Stimulated activated naive CD8-positive, alpha-beta T cell treated with anti-CD3 and anti-CD28 coated beads, Interleukin-15, amount 100 ng/mL, for 72 hours (primary cell): ENCODE data around the gene CPN2.

ENCODE experiments used
- ATAC-seq: fragments of 150-1000 bp; cut with Tn5 transposase; 2 replicates; pipeline ENCODE4 v1.10.0; 2021; ENCODE audit warnings: mild to moderate bottlenecking, moderate library complexity
- DNase-seq, 2 donors: peaks; one replicate each; pipeline ENCODE4 v3.0.0; 2021 to 2022
- H3K27ac Mint-ChIP-seq, 2 donors: one replicate each; pipeline ENCODE4 v1.8.0; 2022; ENCODE audit warnings: mild to moderate bottlenecking in 2 of 2, mixed read lengths in 2 of 2, moderate library complexity in 2 of 2
- H3K27me3 Mint-ChIP-seq: one replicate; pipeline ENCODE4 v1.8.0; 2022; ENCODE audit warnings: mixed read lengths
- H3K4me1 Mint-ChIP-seq: one replicate; pipeline ENCODE4 v1.8.0; 2022; ENCODE audit warnings: mild to moderate bottlenecking, mixed read lengths
- H3K4me3 Mint-ChIP-seq, 2 donors: one replicate each; pipeline ENCODE4 v1.8.0; 2022; ENCODE audit warnings: mild to moderate bottlenecking in 2 of 2, mixed read lengths in 2 of 2, moderate library complexity in 1 of 2
- H3K9me3 Mint-ChIP-seq, 2 donors: one replicate each; pipeline ENCODE4 v1.8.0; 2022; ENCODE audit warnings: mixed read lengths in 2 of 2

CPN2 gene

DNA sequence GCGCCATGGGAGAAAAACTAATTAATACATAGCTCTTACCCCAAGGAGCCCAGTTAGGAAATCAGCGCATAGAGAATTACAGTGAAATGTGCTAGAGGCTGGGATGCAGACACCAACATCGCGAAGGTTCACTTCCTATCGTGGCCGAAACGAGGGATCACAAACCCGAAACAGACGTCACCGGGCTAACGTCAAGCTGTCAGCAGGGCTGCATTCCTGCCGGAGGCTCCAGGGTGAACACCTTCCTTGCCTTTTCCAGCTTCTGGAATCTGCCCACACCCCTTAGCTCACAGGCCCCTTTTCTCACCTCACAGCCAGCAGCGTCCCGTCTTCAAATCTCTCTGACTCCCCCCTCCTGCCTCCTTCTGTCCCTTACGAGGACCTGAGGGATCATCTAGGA, 34.9 kb upstream of the CPN2 start:
- DNase-seq (no peak), ATAC-seq (no peak)
- Mint-ChIP-seq H3K9me3 (peaks cover 16 to 20% of the 10 kb centered on the region in 2 donors), H3K4me3 (no peak overlapping the region), H3K27ac (no peak overlapping the region), H3K27me3 (no peaks in the 10 kb centered on the region), H3K4me1 (no peaks in the 10 kb centered on the region)

DNA sequence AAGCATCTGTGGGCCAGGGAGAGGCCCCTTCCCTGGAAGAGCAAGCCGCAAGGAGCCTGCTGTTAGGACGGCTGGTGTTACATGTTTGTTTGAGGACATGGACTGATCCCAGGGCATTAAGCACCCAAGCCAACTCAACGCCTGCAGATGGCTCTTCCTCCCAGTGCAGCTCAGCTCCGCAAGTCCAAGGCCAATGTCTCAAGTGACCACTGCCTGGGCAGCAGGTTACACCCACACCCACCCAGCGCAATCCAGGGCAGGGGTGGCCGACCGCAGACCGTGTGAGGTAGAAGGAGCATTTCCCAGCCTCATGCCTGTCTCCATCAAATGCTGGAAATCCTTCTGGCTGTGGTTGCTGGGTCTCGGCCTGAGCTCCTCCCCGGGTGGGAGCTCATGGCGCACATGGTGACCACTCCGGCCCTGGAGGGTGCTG, 33.5 kb upstream of the CPN2 start:
- Mint-ChIP-seq H3K9me3 (peaks cover 3 to 5% of the 10 kb centered on the region in 2 donors), H3K27ac (no peak overlapping the region), H3K4me3 (no peak overlapping the region), H3K4me1 (no peaks in the 10 kb centered on the region), H3K27me3 (no peaks in the 10 kb centered on the region)
- ATAC-seq (no peak), DNase-seq (no peak)

GRCh38 chr3:194384156-194384555, 33.0 kb upstream of the CPN2 start:
- Mint-ChIP-seq H3K27ac (no peak overlapping the region), H3K4me3 (no peak overlapping the region), H3K9me3 (peaks cover 0 to under 1% of the 10 kb centered on the region in 2 donors), H3K27me3 (no peaks in the 10 kb centered on the region), H3K4me1 (no peaks in the 10 kb centered on the region)
- DNase-seq (no peak), ATAC-seq (peak; percentile 30)

DNA sequence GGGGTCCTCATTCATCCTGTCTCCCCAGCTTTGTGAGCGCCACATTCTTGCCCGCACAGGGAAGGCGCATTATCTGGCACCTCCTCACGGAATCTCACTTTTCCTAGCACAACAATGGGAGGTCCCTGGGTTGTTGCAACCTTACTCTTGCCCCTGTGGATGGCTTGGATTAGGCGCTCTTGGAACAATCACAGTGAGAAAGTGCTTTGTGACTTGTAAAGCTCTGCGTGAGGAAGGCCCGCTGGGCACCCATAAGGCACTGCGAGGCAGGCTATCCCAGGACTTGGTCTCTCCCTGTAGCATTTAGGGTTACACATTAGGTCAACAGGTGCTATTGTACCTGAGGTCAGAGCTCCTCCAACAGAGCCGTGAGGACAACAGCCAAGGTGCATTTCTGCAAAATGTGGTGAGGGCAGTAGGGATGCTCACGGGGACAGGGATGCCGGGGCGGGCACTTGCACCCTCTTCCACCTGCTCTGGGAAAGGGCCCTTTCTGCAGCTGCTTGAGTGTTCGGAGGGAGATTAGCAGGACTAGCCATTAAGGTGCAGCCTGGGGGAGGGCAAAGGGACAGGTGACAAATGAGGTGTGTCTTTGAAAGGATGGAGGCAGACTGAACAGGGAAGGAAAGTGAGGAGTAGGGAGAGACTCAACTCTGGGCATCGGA, 32.3 kb upstream of the CPN2 start:
- Mint-ChIP-seq H3K27me3 (peaks cover 7% of the 10 kb centered on the region), H3K4me1 (no peaks in the 10 kb centered on the region), H3K4me3 (no peak overlapping the region), H3K27ac (peak overlapping the region in 1 of 2 donors; percentile 60), H3K9me3 (no peaks in the 10 kb centered on the region)
- ATAC-seq (no peak), DNase-seq (no peak)

DNA sequence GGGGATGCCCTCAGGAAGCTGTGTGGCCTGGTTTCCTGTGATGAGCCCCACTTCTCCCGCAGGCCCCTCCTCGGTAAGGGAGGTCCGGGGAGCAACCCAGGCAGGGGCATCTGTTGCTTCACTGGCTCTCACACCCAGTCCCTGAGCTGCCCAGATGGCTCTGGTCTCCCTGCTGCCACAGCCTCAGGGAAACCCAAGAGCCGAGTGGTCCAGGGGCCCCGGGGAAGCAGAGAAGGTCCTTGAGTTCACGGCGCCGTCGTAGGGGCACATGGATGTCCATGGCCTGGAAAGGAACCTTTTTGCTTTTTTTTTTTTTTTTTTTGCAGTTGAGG, 31.7 kb upstream of the CPN2 start:
- no peaks in the 10 kb centered on the region for H3K4me1 Mint-ChIP-seq
- ATAC-seq, result peak; percentile 26
- H3K4me3 Mint-ChIP-seq, result no peak overlapping the region
- H3K27me3 Mint-ChIP-seq, result peaks cover 11% of the 10 kb centered on the region
- H3K9me3 Mint-ChIP-seq, result no peaks in the 10 kb centered on the region
- H3K27ac Mint-ChIP-seq, result no peak overlapping the region
- no peak for DNase-seq

DNA sequence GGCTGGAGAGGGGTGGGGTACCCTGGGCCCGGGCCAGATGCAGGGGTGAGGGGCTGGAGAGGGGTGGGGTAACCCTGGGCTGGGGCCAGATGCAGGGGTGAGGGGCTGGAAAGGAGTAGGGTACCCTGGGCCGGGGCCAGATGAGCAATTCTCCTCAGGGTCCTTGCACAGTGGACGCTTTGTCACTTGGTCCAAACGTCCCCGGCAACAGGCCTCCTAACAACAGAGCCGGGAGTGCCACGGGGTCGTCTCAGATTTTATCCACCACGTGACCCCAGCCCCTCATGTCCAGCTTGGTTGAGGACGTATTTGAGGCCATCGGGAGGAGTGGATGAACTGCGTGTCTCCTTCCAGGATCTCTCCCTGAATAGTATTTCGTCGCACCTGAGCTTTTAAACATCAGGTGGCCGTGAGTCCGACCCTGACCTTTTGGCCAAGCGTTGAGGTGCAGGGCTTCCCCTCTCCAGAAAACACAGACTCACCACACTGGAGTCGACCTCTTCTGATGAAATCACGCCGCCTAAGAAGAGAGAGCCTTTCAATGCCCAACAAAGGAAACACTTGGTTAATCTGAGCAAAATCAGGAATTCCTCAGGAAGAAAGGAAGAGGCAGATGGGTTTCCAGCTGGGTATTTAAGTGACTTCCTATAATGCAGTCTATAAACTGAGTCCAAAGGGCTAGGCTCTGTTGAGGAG, 31.2 kb upstream of the CPN2 start:
- ATAC-seq, result peak; percentile 44
- peaks cover 11% of the 10 kb centered on the region for H3K27me3 Mint-ChIP-seq
- no peaks in the 10 kb centered on the region for H3K4me1 Mint-ChIP-seq
- no peak overlapping the region for H3K4me3 Mint-ChIP-seq
- H3K27ac Mint-ChIP-seq, result no peak overlapping the region
- H3K9me3 Mint-ChIP-seq, result no peaks in the 10 kb centered on the region
- DNase-seq, result no peak

- Mint-ChIP-seq H3K9me3 (no peaks in the 10 kb centered on the region), H3K4me1 (no peaks in the 10 kb centered on the region), H3K27me3 (peaks cover 11% of the 10 kb centered on the region), H3K27ac (no peak overlapping the region), H3K4me3 (no peak overlapping the region)
- DNase-seq, result no peak
- ATAC-seq, result no peak
Measured at GRCh38 chr3:194381460-194381875, 30.3 kb upstream of the CPN2 start.

DNA sequence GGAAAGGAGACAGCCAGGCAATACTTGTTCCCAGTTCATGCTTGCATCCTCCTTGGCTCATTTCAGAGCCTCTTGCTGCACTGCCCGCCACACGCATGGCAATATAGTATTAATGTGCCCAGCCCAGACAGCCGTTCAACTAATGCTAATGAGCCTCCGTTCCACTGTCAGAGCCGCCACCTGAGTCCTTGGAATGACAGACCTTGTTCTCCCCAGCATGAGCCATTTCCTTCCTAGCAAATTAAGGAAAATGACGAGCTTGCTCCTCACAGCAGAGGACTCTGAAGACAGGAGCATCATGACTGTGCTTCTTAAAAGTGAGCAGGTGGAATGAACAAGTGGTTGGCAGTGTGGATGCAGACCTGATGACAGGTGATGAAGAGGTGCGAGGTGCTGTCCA, 29.2 kb upstream of the CPN2 start:
- no peak for DNase-seq
- Mint-ChIP-seq H3K4me1 (no peaks in the 10 kb centered on the region), H3K9me3 (no peaks in the 10 kb centered on the region), H3K4me3 (no peak overlapping the region), H3K27ac (no peak overlapping the region), H3K27me3 (peaks cover 14% of the 10 kb centered on the region)
- ATAC-seq, result no peak

- Mint-ChIP-seq H3K4me3 (no peak overlapping the region), H3K27ac (no peak overlapping the region), H3K9me3 (no peaks in the 10 kb centered on the region), H3K27me3 (peaks cover 21% of the 10 kb centered on the region), H3K4me1 (no peaks in the 10 kb centered on the region)
- DNase-seq, result no peak
- no peak for ATAC-seq
Measured at GRCh38 chr3:194379651-194380050, 28.5 kb upstream of the CPN2 start.

DNA sequence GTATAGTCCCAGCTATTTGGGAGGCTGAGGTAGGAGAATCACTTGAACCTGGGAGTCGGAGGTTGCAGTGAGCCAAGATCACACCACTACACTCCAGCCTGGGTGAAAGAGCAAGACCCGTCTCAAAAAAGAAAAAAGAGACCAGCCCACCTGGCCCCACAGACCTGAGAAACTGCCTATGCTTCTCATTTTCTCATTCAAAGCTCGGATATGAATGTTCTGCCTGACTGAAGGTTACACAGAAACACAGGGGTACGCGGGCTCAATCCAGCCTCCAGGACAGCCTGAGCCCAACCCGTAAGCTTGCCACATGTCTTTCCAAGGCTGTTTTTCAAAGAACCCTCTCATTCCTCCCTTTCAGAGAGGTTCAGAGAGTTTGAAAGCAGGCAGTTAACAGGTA, 28.1 kb upstream of the CPN2 start:
- Mint-ChIP-seq H3K27ac (no peak overlapping the region), H3K4me1 (no peaks in the 10 kb centered on the region), H3K27me3 (peaks cover 22% of the 10 kb centered on the region), H3K4me3 (no peak overlapping the region), H3K9me3 (no peaks in the 10 kb centered on the region)
- no peak for DNase-seq
- no peak for ATAC-seq

DNA sequence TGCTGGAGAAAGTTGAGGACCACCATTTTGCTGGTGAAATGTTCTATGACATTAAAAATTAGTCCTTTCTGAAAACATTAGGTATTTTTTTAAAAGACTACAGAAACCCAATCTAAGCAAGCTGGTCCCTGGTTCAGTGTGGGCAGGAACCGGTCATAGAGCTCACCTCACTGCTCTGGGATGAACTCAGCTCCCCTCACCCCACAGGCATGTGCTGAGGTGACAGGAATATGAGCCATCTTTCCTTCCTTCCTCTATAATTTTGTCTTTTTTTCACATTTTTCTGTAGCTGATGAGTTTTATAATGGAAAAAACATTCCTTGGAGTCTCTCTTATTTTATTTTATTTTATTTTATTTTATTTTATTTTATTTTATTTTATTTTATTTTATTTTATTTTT, 26.6 kb upstream of the CPN2 start:
- H3K4me3 Mint-ChIP-seq, result no peak overlapping the region
- DNase-seq, result no peak

DNA sequence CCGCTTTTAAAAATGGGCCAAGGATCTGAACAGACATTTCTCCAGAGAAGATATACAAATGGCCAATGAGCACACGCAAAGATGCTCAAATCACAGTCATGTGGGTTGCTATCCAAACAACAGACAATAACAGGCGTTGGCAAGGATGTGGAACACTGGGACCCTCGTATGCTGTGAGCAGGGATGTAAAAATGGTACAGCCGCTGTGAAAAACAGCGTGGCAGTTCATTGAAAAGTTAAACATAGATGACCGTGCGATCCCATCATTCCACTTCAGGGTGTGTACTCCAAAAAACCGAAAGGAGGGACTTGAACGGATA, 25.1 kb upstream of the CPN2 start:
- DNase-seq (no peak), ATAC-seq (no peak)
- H3K9me3 Mint-ChIP-seq, result no peaks in the 10 kb centered on the region
- no peak overlapping the region for H3K4me3 Mint-ChIP-seq
- no peak overlapping the region for H3K27ac Mint-ChIP-seq
- H3K4me1 Mint-ChIP-seq, result no peaks in the 10 kb centered on the region
- H3K27me3 Mint-ChIP-seq, result peaks cover 36% of the 10 kb centered on the region

More for the DNA sequence above, 26.6 kb upstream of the CPN2 start:
- Mint-ChIP-seq H3K27me3 (peaks cover 22% of the 10 kb centered on the region), H3K27ac (no peak overlapping the region), H3K9me3 (no peaks in the 10 kb centered on the region), H3K4me1 (no peaks in the 10 kb centered on the region)
- no peak for ATAC-seq

DNA sequence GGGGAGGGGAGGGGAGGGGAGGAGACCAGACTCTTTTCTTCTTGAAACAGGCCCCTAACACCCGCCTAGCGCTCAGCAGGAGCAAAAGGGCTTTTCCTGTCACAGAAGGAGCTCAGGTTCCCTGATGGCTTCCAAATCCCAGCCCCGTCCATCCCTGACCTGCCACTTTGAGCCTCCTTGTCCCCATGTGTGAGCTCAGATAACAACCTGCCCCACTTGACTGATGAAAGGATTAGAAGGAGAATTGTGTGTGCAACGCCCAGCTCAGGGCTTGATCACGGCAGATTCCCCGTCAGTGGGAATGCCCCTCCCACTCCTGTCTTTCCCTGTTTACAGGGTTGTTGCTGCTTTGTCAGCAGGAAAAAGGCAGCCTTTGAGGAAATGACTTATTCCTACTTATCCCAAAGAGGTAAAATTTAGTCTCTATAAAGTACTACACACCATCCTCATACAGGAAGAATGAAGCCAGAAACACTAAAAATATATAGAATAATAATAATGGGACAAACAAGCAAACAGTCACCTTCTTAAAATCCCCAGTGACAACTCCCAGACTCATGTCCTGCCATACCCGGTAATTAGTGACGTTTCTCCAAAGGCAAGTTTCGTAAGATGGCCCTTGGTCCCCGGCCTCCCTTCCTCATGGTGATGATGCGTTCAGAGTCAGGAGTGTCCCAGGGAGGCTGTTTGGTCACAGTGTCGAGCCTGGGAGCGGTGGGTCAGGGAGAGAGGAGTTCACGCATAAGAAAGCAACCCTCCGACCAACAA, 24.5 kb upstream of the CPN2 start:
- ATAC-seq (no peak), DNase-seq (no peak)
- peak overlapping the region; percentile 43 to 69 for H3K27ac Mint-ChIP-seq
- H3K9me3 Mint-ChIP-seq, result no peaks in the 10 kb centered on the region
- no peaks in the 10 kb centered on the region for H3K4me1 Mint-ChIP-seq
- peaks cover 40% of the 10 kb centered on the region for H3K27me3 Mint-ChIP-seq
- H3K4me3 Mint-ChIP-seq, result no peak overlapping the region

DNA sequence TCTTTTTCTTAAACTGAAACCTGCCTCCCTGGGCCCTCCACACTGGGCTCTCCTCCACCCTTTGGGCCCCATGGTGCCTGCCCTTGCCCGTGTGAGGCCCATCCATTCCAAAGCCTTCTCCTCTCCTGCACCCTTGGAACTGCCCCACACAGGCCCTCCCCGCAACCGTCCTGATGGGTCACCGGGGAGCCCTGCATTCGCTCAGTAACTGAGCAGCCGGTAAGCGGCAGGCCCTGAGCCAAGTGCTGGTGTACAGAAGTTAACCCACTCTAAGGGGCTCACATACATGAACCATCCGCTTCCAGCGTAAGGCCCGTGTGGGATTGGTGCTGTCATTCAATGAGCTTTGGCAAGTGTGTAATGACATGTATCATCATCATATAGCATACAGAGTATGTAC, 23.8 kb upstream of the CPN2 start:
- Mint-ChIP-seq H3K4me3 (no peak overlapping the region), H3K9me3 (no peaks in the 10 kb centered on the region), H3K27ac (peak overlapping the region in 1 of 2 donors; percentile 69), H3K4me1 (peaks cover 2% of the 10 kb centered on the region), H3K27me3 (peaks cover 47% of the 10 kb centered on the region)
- peak; percentile 52 for ATAC-seq
- DNase-seq, result no peak

DNA sequence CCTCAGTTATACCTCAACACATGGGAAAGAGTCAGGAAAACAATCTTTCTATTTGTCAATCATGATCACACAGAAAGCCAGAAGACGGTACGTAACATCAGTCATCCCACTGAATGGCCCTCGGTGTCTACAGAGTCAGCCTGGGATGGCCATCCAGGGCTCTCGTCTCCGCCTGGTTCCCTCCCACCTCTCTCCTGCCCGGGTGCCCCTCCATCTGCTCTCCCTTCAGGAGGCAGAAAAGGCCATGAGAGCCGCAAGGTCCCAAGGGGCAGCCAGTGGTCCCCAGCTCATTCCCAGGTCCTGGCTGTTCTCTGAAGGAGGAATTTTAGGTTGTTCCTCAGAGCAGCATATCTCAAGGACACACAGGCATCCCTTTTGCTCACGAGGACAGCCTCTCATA, 22.8 kb upstream of the CPN2 start:
- ATAC-seq, result no peak
- H3K27ac Mint-ChIP-seq, result no peak overlapping the region
- H3K4me3 Mint-ChIP-seq, result no peak overlapping the region

GRCh38 chr3:194373028-194373427, 21.9 kb upstream of the CPN2 start:
- Mint-ChIP-seq H3K4me3 (no peak overlapping the region), H3K9me3 (no peaks in the 10 kb centered on the region), H3K27ac (no peak overlapping the region), H3K27me3 (peaks cover 55% of the 10 kb centered on the region), H3K4me1 (peaks cover 12% of the 10 kb centered on the region)
- DNase-seq (no peak), ATAC-seq (no peak)

More for the DNA sequence above, 22.8 kb upstream of the CPN2 start:
- Mint-ChIP-seq H3K4me1 (peaks cover 12% of the 10 kb centered on the region), H3K27me3 (peaks cover 55% of the 10 kb centered on the region), H3K9me3 (no peaks in the 10 kb centered on the region)
- no peak for DNase-seq
